Neural progenitor cell (in vitro differentiated cells): ENCODE results near the gene ITGA1. TPM values are rescaled to one million over a fixed set of nuclear protein-coding genes. Genes with fewer than 3 reads are reported as not detected.

Experiments
- DNase-seq: peaks from one replicate; pipeline ENCODE4 v3.0.0-alpha.2; 2016; ENCODE audit warnings: low spot score
- H2AFZ ChIP-seq: fragments of 200-600 bp; sonication (generic); replicated peaks from 2 replicates; pipeline ENCODE4 v1.6.1; 2016; ENCODE audit warnings: antibody characterized with exemption
- H3F3A ChIP-seq: fragments of 200-600 bp; sonication (generic); 2 replicates; pipeline ENCODE4 v1.6.1; 2016; ENCODE audit warnings: antibody characterized with exemption, low read depth
- H3K27ac ChIP-seq: fragments of 200-600 bp; sonication (generic); 2 replicates; pipeline ENCODE4 v1.5.1; 2016; ENCODE audit warnings: mild to moderate bottlenecking
- H3K27me3 ChIP-seq: fragments of 200-600 bp; sonication (generic); 2 replicates; pipeline ENCODE4 v1.6.1; 2016; ENCODE audit warnings: mild to moderate bottlenecking, moderate library complexity
- H3K36me3 ChIP-seq: fragments of 200-600 bp; sonication (generic); 2 replicates; pipeline ENCODE4 v1.5.1; 2016
- H3K4me1 ChIP-seq: fragments of 200-600 bp; sonication (generic); 2 replicates; pipeline ENCODE4 v1.6.1; 2016; ENCODE audit warnings: mixed run types
- H3K4me2 ChIP-seq: fragments of 200-600 bp; sonication (generic); 2 replicates; pipeline ENCODE4 v1.6.1; 2016
- H3K4me3 ChIP-seq: fragments of 200-600 bp; sonication (generic); 2 replicates; pipeline ENCODE4 v1.5.1; 2016
- H3K79me2 ChIP-seq: fragments of 200-600 bp; sonication (generic); 2 replicates; pipeline ENCODE4 v1.6.1; 2016; ENCODE audit warnings: low read depth
- H3K9ac ChIP-seq: fragments of 200-600 bp; sonication (generic); 2 replicates; pipeline ENCODE4 v1.6.1; 2016
- H3K9me3 ChIP-seq: fragments of 200-600 bp; sonication (generic); 2 replicates; pipeline ENCODE4 v1.5.1; 2016; ENCODE audit warnings: low read depth
- H4K20me1 ChIP-seq: fragments of 200-600 bp; sonication (generic); 2 replicates; pipeline ENCODE4 v1.6.1; 2016; ENCODE audit warnings: low read depth
- H3K27ac Mint-ChIP-seq: 3 replicates; pipeline ENCODE4 v1.8.0; 2021; ENCODE audit warnings: mixed read lengths
- H3K27me3 Mint-ChIP-seq: 2 replicates; pipeline ENCODE4 v1.8.0; 2022; ENCODE audit warnings: low read depth, mild to moderate bottlenecking, inconsistent platforms, moderate library complexity, mixed read lengths; ENCODE audit not compliant: insufficient read depth
- H3K36me3 Mint-ChIP-seq: 3 replicates; pipeline ENCODE4 v1.8.0; 2021; ENCODE audit warnings: mixed read lengths
- H3K4me1 Mint-ChIP-seq: 3 replicates; pipeline ENCODE4 v1.8.0; 2021; ENCODE audit warnings: mixed read lengths
- H3K4me3 Mint-ChIP-seq: 3 replicates; pipeline ENCODE4 v1.8.0; 2021; ENCODE audit warnings: mild to moderate bottlenecking, moderate library complexity, mixed read lengths
- H3K9me3 Mint-ChIP-seq: 3 replicates; pipeline ENCODE4 v1.8.0; 2020; ENCODE audit warnings: mixed read lengths
- CTCF ChIP-seq: fragments of 200-600 bp; sonication (generic); IDR thresholded peaks from 2 replicates; pipeline ENCODE4 v1.5.1; 2017; ENCODE audit warnings: antibody characterized with exemption, mild to moderate bottlenecking
- EZH2 ChIP-seq: fragments of 200-600 bp; sonication (generic); IDR thresholded peaks from 2 replicates; pipeline ENCODE4 v1.6.1; 2017; ENCODE audit warnings: antibody characterized with exemption, mild to moderate bottlenecking, moderate library complexity
- EZH2phosphoT487 ChIP-seq: fragments of 200-600 bp; sonication (generic); IDR thresholded peaks from 2 replicates; pipeline ENCODE4 v1.6.1; 2017; ENCODE audit warnings: antibody characterized with exemption
- total RNA-seq: library from RNA; depleted of rRNA; stranded (reverse); fragments of >200 nt; gene quantifications from 2 replicates; pipeline ENCODE4 v1.2.3, GENCODE V29; 2015; ENCODE audit warnings: low replicate concordance

The ITGA1 gene
- total RNA-seq, 1 donor from 2014 or later = 2.2 TPM

DNA sequence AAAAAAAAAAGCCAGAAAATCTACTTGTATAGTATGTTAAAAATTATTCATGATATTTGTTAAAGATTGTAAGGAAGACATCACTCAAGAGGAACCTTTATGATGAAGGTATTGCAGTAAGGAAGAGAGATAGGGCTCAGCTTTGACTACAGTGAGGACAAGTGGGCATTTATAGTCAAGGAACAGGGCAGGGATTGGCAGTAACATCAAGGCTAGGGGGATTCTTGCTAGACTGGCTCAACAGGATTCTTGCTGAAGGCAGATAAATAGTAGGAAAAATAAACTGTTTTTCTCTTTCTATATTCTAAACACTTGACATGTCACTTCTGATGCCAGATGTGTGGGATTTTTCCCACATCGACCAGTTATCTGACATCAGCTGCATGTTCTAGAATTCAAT is 96.7 kb downstream of the ITGA1 start:
- Histone ChIP-seq H3K9ac (no peak overlapping the region), H3K4me3 (no peak overlapping the region), H3K27ac (no peak overlapping the region), H4K20me1 (no peaks in the 10 kb centered on the region), H3K4me1 (peaks cover 7% of the 10 kb centered on the region), H3K79me2 (no peaks in the 10 kb centered on the region), H3F3A (no peaks in the 10 kb centered on the region), H3K4me2 (no peak overlapping the region), H3K9me3 (no peaks in the 10 kb centered on the region), H3K27me3 (no peaks in the 10 kb centered on the region), H3K36me3 (no peaks in the 10 kb centered on the region), H2AFZ (no peak overlapping the region)
- no peak overlapping the region for H3K27ac Mint-ChIP-seq
- no peaks in the 10 kb centered on the region for H3K4me1 Mint-ChIP-seq
- no peak overlapping the region for H3K4me3 Mint-ChIP-seq
- TF ChIP-seq EZH2phosphoT487 (no peak), EZH2 (no peak), CTCF (no peak)
- no peaks in the 10 kb centered on the region for H3K9me3 Mint-ChIP-seq
- H3K27me3 Mint-ChIP-seq = peaks cover 2% of the 10 kb centered on the region
- DNase-seq = no peak
- H3K36me3 Mint-ChIP-seq = no peaks in the 10 kb centered on the region

DNA sequence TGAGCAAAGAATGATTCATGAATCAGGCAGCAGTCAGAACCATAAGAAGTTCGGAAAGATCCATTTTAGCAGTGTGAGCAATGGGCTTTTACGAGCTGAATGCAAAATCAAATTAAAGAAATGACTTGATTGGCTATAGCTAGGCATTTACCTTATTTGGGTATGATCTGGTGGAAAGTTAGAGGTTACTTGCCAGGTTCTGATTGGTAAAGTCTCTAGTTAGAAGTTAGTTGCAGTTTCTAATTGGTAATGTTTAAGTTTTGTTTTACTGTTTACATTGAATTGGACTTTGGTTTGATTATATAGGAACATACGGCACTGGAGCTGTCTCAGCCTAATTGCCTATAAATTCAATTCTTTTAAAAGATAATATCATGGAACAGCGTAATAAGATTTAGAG is 97.9 kb downstream of the ITGA1 start:
- H3K4me1 ChIP-seq = peaks cover 7% of the 10 kb centered on the region
- no peaks in the 10 kb centered on the region for H3K79me2 ChIP-seq
- H3K27me3 ChIP-seq = no peaks in the 10 kb centered on the region
- H3F3A ChIP-seq = no peaks in the 10 kb centered on the region
- Mint-ChIP-seq H3K27ac (no peak overlapping the region), H3K4me3 (no peak overlapping the region), H3K4me1 (no peaks in the 10 kb centered on the region), H3K27me3 (peaks cover 2% of the 10 kb centered on the region), H3K9me3 (no peaks in the 10 kb centered on the region), H3K36me3 (no peaks in the 10 kb centered on the region)
- DNase-seq = no peak
- H2AFZ ChIP-seq = no peak overlapping the region
- no peak overlapping the region for H3K4me3 ChIP-seq
- no peaks in the 10 kb centered on the region for H4K20me1 ChIP-seq
- no peak for TF ChIP-seq EZH2phosphoT487
- no peaks in the 10 kb centered on the region for H3K36me3 ChIP-seq
- H3K9me3 ChIP-seq = no peaks in the 10 kb centered on the region
- no peak overlapping the region for H3K27ac ChIP-seq
- H3K4me2 ChIP-seq = no peak overlapping the region
- no peak overlapping the region for H3K9ac ChIP-seq

DNA sequence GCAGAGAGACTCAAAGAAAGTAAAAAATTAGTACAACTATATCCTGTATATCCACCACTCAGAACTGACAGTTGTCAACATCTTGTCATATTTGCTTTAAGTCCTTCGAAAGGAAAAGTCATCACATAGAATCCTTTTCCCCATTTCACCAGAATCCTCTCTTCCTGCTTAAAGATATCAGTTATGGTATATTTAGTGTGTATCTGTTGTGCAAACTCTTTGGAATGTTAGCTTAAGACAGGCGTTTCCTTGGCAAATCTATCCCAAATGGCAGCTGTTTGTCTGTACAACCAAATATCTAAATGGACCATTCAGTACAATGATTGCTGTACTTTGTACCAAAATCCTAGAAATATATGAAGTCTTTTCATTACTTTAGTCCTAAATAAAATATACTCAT is 98.5 kb downstream of the ITGA1 start:
- Mint-ChIP-seq H3K36me3 (no peaks in the 10 kb centered on the region), H3K4me3 (no peak overlapping the region), H3K4me1 (no peaks in the 10 kb centered on the region), H3K27ac (no peak overlapping the region), H3K27me3 (peaks cover 2% of the 10 kb centered on the region), H3K9me3 (no peaks in the 10 kb centered on the region)
- Histone ChIP-seq H3K4me2 (no peak overlapping the region), H3K79me2 (no peaks in the 10 kb centered on the region), H3K9ac (no peak overlapping the region), H3K36me3 (no peaks in the 10 kb centered on the region), H3K4me3 (no peak overlapping the region), H3K27ac (no peak overlapping the region), H3K4me1 (peaks cover 7% of the 10 kb centered on the region), H3K9me3 (no peaks in the 10 kb centered on the region), H2AFZ (no peak overlapping the region), H3F3A (no peaks in the 10 kb centered on the region), H3K27me3 (no peaks in the 10 kb centered on the region), H4K20me1 (no peaks in the 10 kb centered on the region)
- no peak for TF ChIP-seq EZH2
- no peak for TF ChIP-seq EZH2phosphoT487
- TF ChIP-seq CTCF = no peak
- no peak for DNase-seq

DNA sequence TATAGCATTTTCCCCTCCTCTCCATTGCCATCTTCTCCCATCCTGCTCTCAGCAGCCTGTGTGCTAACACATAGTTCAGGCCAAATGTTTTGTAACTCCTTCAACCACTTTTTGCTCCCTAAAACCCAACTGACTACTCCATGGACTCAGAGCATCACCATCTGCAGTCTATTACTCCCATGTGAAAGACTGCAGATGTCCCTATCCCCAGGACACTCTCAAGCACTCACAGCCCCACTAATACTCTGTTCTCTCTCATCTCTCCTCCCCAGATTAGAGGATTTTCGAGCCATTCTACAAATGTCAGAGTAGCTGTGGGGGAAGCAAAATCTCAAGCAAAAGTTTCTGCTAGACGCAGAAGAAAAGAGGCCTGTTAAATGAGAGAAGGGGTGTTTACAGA is 99.3 kb downstream of the ITGA1 start:
- no peaks in the 10 kb centered on the region for H3K9me3 ChIP-seq
- H3K9me3 Mint-ChIP-seq = no peaks in the 10 kb centered on the region
- H4K20me1 ChIP-seq = no peaks in the 10 kb centered on the region
- no peaks in the 10 kb centered on the region for H3K36me3 Mint-ChIP-seq
- no peak for TF ChIP-seq CTCF
- no peak for TF ChIP-seq EZH2phosphoT487
- no peak for TF ChIP-seq EZH2
- H3K27ac Mint-ChIP-seq = no peak overlapping the region
- no peaks in the 10 kb centered on the region for H3K4me1 Mint-ChIP-seq
- H3K9ac ChIP-seq = no peak overlapping the region
- no peak for DNase-seq
- H3F3A ChIP-seq = no peaks in the 10 kb centered on the region
- no peak overlapping the region for H3K4me3 Mint-ChIP-seq
- no peaks in the 10 kb centered on the region for H3K27me3 Mint-ChIP-seq
- peaks cover 7% of the 10 kb centered on the region for H3K4me1 ChIP-seq
- no peaks in the 10 kb centered on the region for H3K36me3 ChIP-seq
- H3K27me3 ChIP-seq = no peaks in the 10 kb centered on the region
- no peak overlapping the region for H3K27ac ChIP-seq
- no peak overlapping the region for H3K4me2 ChIP-seq
- H2AFZ ChIP-seq = no peak overlapping the region
- no peaks in the 10 kb centered on the region for H3K79me2 ChIP-seq
- no peak overlapping the region for H3K4me3 ChIP-seq
